ENCODE results near the gene TMEM86B. TPM values are rescaled to one million over a fixed set of nuclear protein-coding genes. Genes with fewer than 3 reads are reported as not detected.

The TMEM86B gene
- total RNA-seq, 1 donor from 2014 or later, result 4.3 TPM

- H3K9me3 ChIP-seq, result no peaks in the 10 kb centered on the region
- H3K4me1 ChIP-seq, result no peaks in the 10 kb centered on the region
- ATAC-seq (peak; percentile 13), DNase-seq (no peak)
- TF ChIP-seq, protein P1, sequence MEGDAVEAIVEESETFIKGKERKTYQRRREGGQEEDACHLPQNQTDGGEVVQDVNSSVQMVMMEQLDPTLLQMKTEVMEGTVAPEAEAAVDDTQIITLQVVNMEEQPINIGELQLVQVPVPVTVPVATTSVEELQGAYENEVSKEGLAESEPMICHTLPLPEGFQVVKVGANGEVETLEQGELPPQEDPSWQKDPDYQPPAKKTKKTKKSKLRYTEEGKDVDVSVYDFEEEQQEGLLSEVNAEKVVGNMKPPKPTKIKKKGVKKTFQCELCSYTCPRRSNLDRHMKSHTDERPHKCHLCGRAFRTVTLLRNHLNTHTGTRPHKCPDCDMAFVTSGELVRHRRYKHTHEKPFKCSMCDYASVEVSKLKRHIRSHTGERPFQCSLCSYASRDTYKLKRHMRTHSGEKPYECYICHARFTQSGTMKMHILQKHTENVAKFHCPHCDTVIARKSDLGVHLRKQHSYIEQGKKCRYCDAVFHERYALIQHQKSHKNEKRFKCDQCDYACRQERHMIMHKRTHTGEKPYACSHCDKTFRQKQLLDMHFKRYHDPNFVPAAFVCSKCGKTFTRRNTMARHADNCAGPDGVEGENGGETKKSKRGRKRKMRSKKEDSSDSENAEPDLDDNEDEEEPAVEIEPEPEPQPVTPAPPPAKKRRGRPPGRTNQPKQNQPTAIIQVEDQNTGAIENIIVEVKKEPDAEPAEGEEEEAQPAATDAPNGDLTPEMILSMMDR (IDR thresholded peaks at IDR 0.05), result no peak
- intact Hi-C loops (cut with DNase I), result no loop called here
- H3K27me3 ChIP-seq, result no peaks in the 10 kb centered on the region
- H3K36me3 ChIP-seq, result no peaks in the 10 kb centered on the region
- H3K4me3 ChIP-seq, result no peak overlapping the region
- H3K27ac ChIP-seq, result no peak overlapping the region
These were observed 37.3 kb upstream of the TMEM86B start for GRCh38 chr19:55265723-55266386.

- H3K9me3 ChIP-seq, result no peaks in the 10 kb centered on the region
- H3K27me3 ChIP-seq, result no peaks in the 10 kb centered on the region
- intact Hi-C loops (cut with DNase I), result no loop called here
- no peaks in the 10 kb centered on the region for H3K36me3 ChIP-seq
- TF ChIP-seq, protein P1 (IDR thresholded peaks at IDR 0.05), result no peak
- no peak overlapping the region for H3K27ac ChIP-seq
- H3K4me1 ChIP-seq, result peaks cover 2% of the 10 kb centered on the region
- no peak overlapping the region for H3K4me3 ChIP-seq
- ATAC-seq, result peak; percentile 19
- DNase-seq, result no peak
These were observed 36.6 kb upstream of the TMEM86B start for GRCh38 chr19:55265173-55265572.

DNA sequence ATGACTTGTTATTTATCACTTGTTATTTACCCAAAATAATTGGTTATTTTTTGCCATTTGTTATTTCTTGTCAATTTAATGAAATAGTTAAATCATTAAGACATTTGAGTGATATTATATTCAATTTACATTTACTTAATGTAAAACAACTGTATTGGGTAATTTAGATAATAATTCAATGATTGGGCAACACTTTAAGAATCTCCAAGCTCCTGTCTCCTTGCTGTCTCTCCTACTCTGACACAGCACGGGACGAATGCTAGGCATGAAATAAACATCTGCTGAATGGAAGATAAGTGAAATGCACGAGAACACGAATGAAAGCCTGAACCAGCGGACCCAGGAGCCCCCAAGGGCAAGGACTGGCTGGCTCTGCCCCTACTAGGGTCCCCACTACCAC, 36.0 kb upstream of the TMEM86B start:
- Histone ChIP-seq H3K27me3 (no peaks in the 10 kb centered on the region), H3K27ac (no peak overlapping the region), H3K4me1 (peaks cover 8% of the 10 kb centered on the region), H3K9me3 (no peaks in the 10 kb centered on the region), H3K36me3 (no peaks in the 10 kb centered on the region), H3K4me3 (no peak overlapping the region)
- ATAC-seq, result no peak
- DNase-seq, result no peak
- intact Hi-C loops (cut with DNase I), result no loop called here
- TF ChIP-seq, protein P1 (IDR thresholded peaks at IDR 0.05), result no peak

DNA sequence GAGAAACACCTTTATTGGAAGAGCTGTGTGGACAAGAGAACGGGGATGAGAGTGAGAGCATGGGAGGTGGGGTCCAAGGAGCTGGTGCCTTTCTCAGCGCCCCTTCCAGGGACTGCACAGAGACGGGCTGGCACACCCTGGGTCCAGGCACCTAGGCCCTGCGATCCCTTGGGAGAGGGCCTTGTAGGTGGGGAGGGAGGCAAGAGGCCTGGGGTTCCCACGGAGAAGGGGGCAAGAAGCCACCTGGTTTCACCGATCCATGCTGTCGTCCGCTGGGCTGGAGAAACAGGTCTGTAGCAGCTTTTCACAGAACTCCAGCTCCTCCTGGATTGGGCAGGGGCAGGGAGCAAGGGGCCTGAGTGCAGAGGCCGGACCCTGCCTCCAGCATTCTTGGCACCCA, 33.8 kb upstream of the TMEM86B start:
- no peaks in the 10 kb centered on the region for H3K9me3 ChIP-seq
- H3K4me3 ChIP-seq, result no peak overlapping the region
- TF ChIP-seq, protein P1 (IDR thresholded peaks at IDR 0.05), result no peak
- intact Hi-C loops (cut with DNase I), result no loop called here
- no peak for DNase-seq
- ATAC-seq, result no peak
- H3K27me3 ChIP-seq, result no peaks in the 10 kb centered on the region
- H3K27ac ChIP-seq, result no peak overlapping the region
- no peaks in the 10 kb centered on the region for H3K36me3 ChIP-seq
- H3K4me1 ChIP-seq, result peaks cover 8% of the 10 kb centered on the region

GRCh38 chr19:55261671-55262126, 33.1 kb upstream of the TMEM86B start:
- no peaks in the 10 kb centered on the region for H3K36me3 ChIP-seq
- no peak overlapping the region for H3K4me3 ChIP-seq
- ATAC-seq, result no peak
- no peaks in the 10 kb centered on the region for H3K27me3 ChIP-seq
- intact Hi-C loops (cut with DNase I), result no loop called here
- no peak for DNase-seq
- H3K4me1 ChIP-seq, result peaks cover 13% of the 10 kb centered on the region
- TF ChIP-seq, protein P1 (IDR thresholded peaks at IDR 0.05), result no peak
- H3K9me3 ChIP-seq, result no peaks in the 10 kb centered on the region
- H3K27ac ChIP-seq, result no peak overlapping the region
